Ovary (tissue), 3 donors: Measurements from ENCODE around the gene ROM1.

Experiments used
- CTCF ChIP-seq, 3 donors: fragments of 450-650 bp in 2 of 3; fragments of 200-600 bp in 1 of 3; IDR thresholded peaks; one replicate each; pipeline versions ENCODE4 v1.5.1 to v1.8.0; 2016 to 2022; ENCODE audit warnings: antibody characterized with exemption in 3 of 3, mild to moderate bottlenecking in 1 of 3
- POLR2A ChIP-seq: fragments of 450-650 bp; IDR thresholded peaks from one replicate; pipeline ENCODE4 v1.6.1; 2017; ENCODE audit warnings: antibody characterized with exemption, mild to moderate bottlenecking, moderate library complexity
- donor health status: DM: no; HTN: no; CAD: no.

- TF ChIP-seq CTCF (IDR thresholded peaks at IDR 0.05) (no peak), POLR2A (no peak)
Observed at GRCh38 chr11:62654297-62654696, 41.2 kb downstream of the ROM1 start.
